ENCODE data around the gene GRIK2.

GRIK2 gene

GRCh38 chr6:101484781-101485180 is 91.3 kb downstream of the GRIK2 start:
- no peak overlapping the region for H3K9ac ChIP-seq (ENCODE audit: low read length in 5 of 5)
- no peaks in the 10 kb centered on the region for H3K9me3 ChIP-seq (ENCODE audit: control insufficient read depth in 5 of 5, low read length in 5 of 5)
- H3K27ac ChIP-seq (ENCODE audit: low read depth, low read length) = no peak overlapping the region

GRCh38 chr6:101486124-101486523 is 92.6 kb downstream of the GRIK2 start:
- H3K4me1 ChIP-seq (ENCODE audit: control insufficient read depth in 5 of 5, insufficient read depth in 5 of 5, low read length in 5 of 5) = no peaks in the 10 kb centered on the region
- no peaks in the 10 kb centered on the region for H3K36me3 ChIP-seq (ENCODE audit: control insufficient read depth in 5 of 5, insufficient read depth in 5 of 5, low read length in 5 of 5)
- H3K27me3 ChIP-seq (ENCODE audit: control insufficient read depth in 5 of 5, insufficient read depth in 4 of 5, low read length in 5 of 5) = no peaks in the 10 kb centered on the region
- no peak overlapping the region for H3K27ac ChIP-seq (ENCODE audit: low read depth, low read length)
- no peak overlapping the region for H3K4me3 ChIP-seq (ENCODE audit: low read depth in 1 of 5, low read length in 5 of 5)
- no peak overlapping the region for H3K9ac ChIP-seq (ENCODE audit: low read length in 5 of 5)
- no peaks in the 10 kb centered on the region for H3K9me3 ChIP-seq (ENCODE audit: control insufficient read depth in 5 of 5, low read length in 5 of 5)

More at GRCh38 chr6:101484781-101485180, 91.3 kb downstream of the GRIK2 start:
- Histone ChIP-seq H3K36me3 (ENCODE audit: control insufficient read depth in 5 of 5, insufficient read depth in 5 of 5, low read length in 5 of 5) (no peaks in the 10 kb centered on the region), H3K27me3 (ENCODE audit: control insufficient read depth in 5 of 5, insufficient read depth in 4 of 5, low read length in 5 of 5) (no peaks in the 10 kb centered on the region), H3K4me1 (ENCODE audit: control insufficient read depth in 5 of 5, insufficient read depth in 5 of 5, low read length in 5 of 5) (no peaks in the 10 kb centered on the region), H3K4me3 (ENCODE audit: low read depth in 1 of 5, low read length in 5 of 5) (no peak overlapping the region)

- Histone ChIP-seq H3K27me3 (ENCODE audit: control insufficient read depth in 5 of 5, insufficient read depth in 4 of 5, low read length in 5 of 5) (no peaks in the 10 kb centered on the region), H3K4me1 (ENCODE audit: control insufficient read depth in 5 of 5, insufficient read depth in 5 of 5, low read length in 5 of 5) (no peaks in the 10 kb centered on the region)
These were observed 93.2 kb downstream of the GRIK2 start for GRCh38 chr6:101486726-101487125.

GRCh38 chr6:101489456-101489855 is 95.9 kb downstream of the GRIK2 start:
- Histone ChIP-seq H3K27ac (ENCODE audit: low read depth, low read length) (no peak overlapping the region), H3K27me3 (ENCODE audit: control insufficient read depth in 5 of 5, insufficient read depth in 4 of 5, low read length in 5 of 5) (no peaks in the 10 kb centered on the region), H3K4me3 (ENCODE audit: low read depth in 1 of 5, low read length in 5 of 5) (no peak overlapping the region), H3K4me1 (ENCODE audit: control insufficient read depth in 5 of 5, insufficient read depth in 5 of 5, low read length in 5 of 5) (no peaks in the 10 kb centered on the region), H3K9ac (ENCODE audit: low read length in 5 of 5) (no peak overlapping the region), H3K9me3 (ENCODE audit: control insufficient read depth in 5 of 5, low read length in 5 of 5) (no peaks in the 10 kb centered on the region), H3K36me3 (ENCODE audit: control insufficient read depth in 5 of 5, insufficient read depth in 5 of 5, low read length in 5 of 5) (no peaks in the 10 kb centered on the region)

More at GRCh38 chr6:101486726-101487125, 93.2 kb downstream of the GRIK2 start:
- no peaks in the 10 kb centered on the region for H3K36me3 ChIP-seq (ENCODE audit: control insufficient read depth in 5 of 5, insufficient read depth in 5 of 5, low read length in 5 of 5)
- H3K9ac ChIP-seq (ENCODE audit: low read length in 5 of 5) = no peak overlapping the region
- no peak overlapping the region for H3K4me3 ChIP-seq (ENCODE audit: low read depth in 1 of 5, low read length in 5 of 5)
- no peak overlapping the region for H3K27ac ChIP-seq (ENCODE audit: low read depth, low read length)
- H3K9me3 ChIP-seq (ENCODE audit: control insufficient read depth in 5 of 5, low read length in 5 of 5) = no peaks in the 10 kb centered on the region

- no peaks in the 10 kb centered on the region for H3K4me1 ChIP-seq (ENCODE audit: control insufficient read depth in 5 of 5, insufficient read depth in 5 of 5, low read length in 5 of 5)
- H3K9ac ChIP-seq (ENCODE audit: low read length in 5 of 5) = no peak overlapping the region
- no peak overlapping the region for H3K27ac ChIP-seq (ENCODE audit: low read depth, low read length)
- H3K27me3 ChIP-seq (ENCODE audit: control insufficient read depth in 5 of 5, insufficient read depth in 4 of 5, low read length in 5 of 5) = no peaks in the 10 kb centered on the region
- no peaks in the 10 kb centered on the region for H3K36me3 ChIP-seq (ENCODE audit: control insufficient read depth in 5 of 5, insufficient read depth in 5 of 5, low read length in 5 of 5)
- no peaks in the 10 kb centered on the region for H3K9me3 ChIP-seq (ENCODE audit: control insufficient read depth in 5 of 5, low read length in 5 of 5)
- H3K4me3 ChIP-seq (ENCODE audit: low read depth in 1 of 5, low read length in 5 of 5) = no peak overlapping the region
These were observed 97.3 kb downstream of the GRIK2 start for GRCh38 chr6:101490857-101491256.

GRCh38 chr6:101502818-101503217 is 109.3 kb downstream of the GRIK2 start:
- no peaks in the 10 kb centered on the region for H3K4me1 ChIP-seq (ENCODE audit: control insufficient read depth in 5 of 5, insufficient read depth in 5 of 5, low read length in 5 of 5)
- no peaks in the 10 kb centered on the region for H3K27me3 ChIP-seq (ENCODE audit: control insufficient read depth in 5 of 5, insufficient read depth in 4 of 5, low read length in 5 of 5)
- H3K4me3 ChIP-seq (ENCODE audit: low read depth in 1 of 5, low read length in 5 of 5) = no peak overlapping the region

GRCh38 chr6:101509536-101509935 is 116.0 kb downstream of the GRIK2 start:
- no peak overlapping the region for H3K9ac ChIP-seq (ENCODE audit: low read length in 5 of 5)
- H3K36me3 ChIP-seq (ENCODE audit: control insufficient read depth in 5 of 5, insufficient read depth in 5 of 5, low read length in 5 of 5) = no peaks in the 10 kb centered on the region
- no peak overlapping the region for H3K27ac ChIP-seq (ENCODE audit: low read depth, low read length)
- no peak overlapping the region for H3K4me3 ChIP-seq (ENCODE audit: low read depth in 1 of 5, low read length in 5 of 5)
- H3K9me3 ChIP-seq (ENCODE audit: control insufficient read depth in 5 of 5, low read length in 5 of 5) = no peaks in the 10 kb centered on the region
- H3K4me1 ChIP-seq (ENCODE audit: control insufficient read depth in 5 of 5, insufficient read depth in 5 of 5, low read length in 5 of 5) = no peaks in the 10 kb centered on the region
- no peaks in the 10 kb centered on the region for H3K27me3 ChIP-seq (ENCODE audit: control insufficient read depth in 5 of 5, insufficient read depth in 4 of 5, low read length in 5 of 5)

More at GRCh38 chr6:101502818-101503217, 109.3 kb downstream of the GRIK2 start:
- Histone ChIP-seq H3K27ac (ENCODE audit: low read depth, low read length) (no peak overlapping the region), H3K9ac (ENCODE audit: low read length in 5 of 5) (no peak overlapping the region), H3K36me3 (ENCODE audit: control insufficient read depth in 5 of 5, insufficient read depth in 5 of 5, low read length in 5 of 5) (no peaks in the 10 kb centered on the region), H3K9me3 (ENCODE audit: control insufficient read depth in 5 of 5, low read length in 5 of 5) (no peaks in the 10 kb centered on the region)

- Histone ChIP-seq H3K9me3 (ENCODE audit: control insufficient read depth in 5 of 5, low read length in 5 of 5) (no peaks in the 10 kb centered on the region), H3K4me3 (ENCODE audit: low read depth in 1 of 5, low read length in 5 of 5) (no peak overlapping the region), H3K4me1 (ENCODE audit: control insufficient read depth in 5 of 5, insufficient read depth in 5 of 5, low read length in 5 of 5) (no peaks in the 10 kb centered on the region), H3K27ac (ENCODE audit: low read depth, low read length) (no peak overlapping the region), H3K36me3 (ENCODE audit: control insufficient read depth in 5 of 5, insufficient read depth in 5 of 5, low read length in 5 of 5) (no peaks in the 10 kb centered on the region), H3K9ac (ENCODE audit: low read length in 5 of 5) (no peak overlapping the region), H3K27me3 (ENCODE audit: control insufficient read depth in 5 of 5, insufficient read depth in 4 of 5, low read length in 5 of 5) (no peaks in the 10 kb centered on the region)
These were observed 119.7 kb downstream of the GRIK2 start for GRCh38 chr6:101513181-101513580.

- H3K9me3 ChIP-seq (ENCODE audit: control insufficient read depth in 5 of 5, low read length in 5 of 5) = no peaks in the 10 kb centered on the region
- H3K36me3 ChIP-seq (ENCODE audit: control insufficient read depth in 5 of 5, insufficient read depth in 5 of 5, low read length in 5 of 5) = no peaks in the 10 kb centered on the region
- no peak overlapping the region for H3K4me3 ChIP-seq (ENCODE audit: low read depth in 1 of 5, low read length in 5 of 5)
- no peaks in the 10 kb centered on the region for H3K4me1 ChIP-seq (ENCODE audit: control insufficient read depth in 5 of 5, insufficient read depth in 5 of 5, low read length in 5 of 5)
- H3K27ac ChIP-seq (ENCODE audit: low read depth, low read length) = no peak overlapping the region
- no peak overlapping the region for H3K9ac ChIP-seq (ENCODE audit: low read length in 5 of 5)
- H3K27me3 ChIP-seq (ENCODE audit: control insufficient read depth in 5 of 5, insufficient read depth in 4 of 5, low read length in 5 of 5) = no peaks in the 10 kb centered on the region
These were observed 123.1 kb downstream of the GRIK2 start for GRCh38 chr6:101516578-101516977.

- H3K36me3 ChIP-seq (ENCODE audit: control insufficient read depth in 5 of 5, insufficient read depth in 5 of 5, low read length in 5 of 5) = no peaks in the 10 kb centered on the region
- H3K9ac ChIP-seq (ENCODE audit: low read length in 5 of 5) = no peak overlapping the region
- no peaks in the 10 kb centered on the region for H3K4me1 ChIP-seq (ENCODE audit: control insufficient read depth in 5 of 5, insufficient read depth in 5 of 5, low read length in 5 of 5)
- H3K27ac ChIP-seq (ENCODE audit: low read depth, low read length) = no peak overlapping the region
- no peaks in the 10 kb centered on the region for H3K9me3 ChIP-seq (ENCODE audit: control insufficient read depth in 5 of 5, low read length in 5 of 5)
- no peak overlapping the region for H3K4me3 ChIP-seq (ENCODE audit: low read depth in 1 of 5, low read length in 5 of 5)
- H3K27me3 ChIP-seq (ENCODE audit: control insufficient read depth in 5 of 5, insufficient read depth in 4 of 5, low read length in 5 of 5) = no peaks in the 10 kb centered on the region
These were observed 124.1 kb downstream of the GRIK2 start for GRCh38 chr6:101517632-101518031.

GRCh38 chr6:101522254-101522653 is 128.7 kb downstream of the GRIK2 start:
- Histone ChIP-seq H3K4me1 (ENCODE audit: control insufficient read depth in 5 of 5, insufficient read depth in 5 of 5, low read length in 5 of 5) (no peaks in the 10 kb centered on the region), H3K27ac (ENCODE audit: low read depth, low read length) (no peak overlapping the region), H3K9ac (ENCODE audit: low read length in 5 of 5) (no peak overlapping the region), H3K9me3 (ENCODE audit: control insufficient read depth in 5 of 5, low read length in 5 of 5) (no peaks in the 10 kb centered on the region), H3K4me3 (ENCODE audit: low read depth in 1 of 5, low read length in 5 of 5) (no peak overlapping the region), H3K27me3 (ENCODE audit: control insufficient read depth in 5 of 5, insufficient read depth in 4 of 5, low read length in 5 of 5) (no peaks in the 10 kb centered on the region), H3K36me3 (ENCODE audit: control insufficient read depth in 5 of 5, insufficient read depth in 5 of 5, low read length in 5 of 5) (no peaks in the 10 kb centered on the region)

All from subcutaneous abdominal adipose tissue (tissue), 5 donors.